ELR (cell line): ENCODE measurements around the gene LAP3.
A peak's percentile ranks its signal among the peaks of the same experiment; 100 is the strongest.
"Not testable (repeated sequence)": the region's sequence is repeated elsewhere in the genome, so short reads cannot be mapped to it uniquely, and the experiment has no call there.

Source experiments
- DNase-seq: peaks from one replicate; pipeline ENCODE4 v3.0.0-alpha.2; 2015; ENCODE audit warnings: low read depth

LAP3 gene

DNA sequence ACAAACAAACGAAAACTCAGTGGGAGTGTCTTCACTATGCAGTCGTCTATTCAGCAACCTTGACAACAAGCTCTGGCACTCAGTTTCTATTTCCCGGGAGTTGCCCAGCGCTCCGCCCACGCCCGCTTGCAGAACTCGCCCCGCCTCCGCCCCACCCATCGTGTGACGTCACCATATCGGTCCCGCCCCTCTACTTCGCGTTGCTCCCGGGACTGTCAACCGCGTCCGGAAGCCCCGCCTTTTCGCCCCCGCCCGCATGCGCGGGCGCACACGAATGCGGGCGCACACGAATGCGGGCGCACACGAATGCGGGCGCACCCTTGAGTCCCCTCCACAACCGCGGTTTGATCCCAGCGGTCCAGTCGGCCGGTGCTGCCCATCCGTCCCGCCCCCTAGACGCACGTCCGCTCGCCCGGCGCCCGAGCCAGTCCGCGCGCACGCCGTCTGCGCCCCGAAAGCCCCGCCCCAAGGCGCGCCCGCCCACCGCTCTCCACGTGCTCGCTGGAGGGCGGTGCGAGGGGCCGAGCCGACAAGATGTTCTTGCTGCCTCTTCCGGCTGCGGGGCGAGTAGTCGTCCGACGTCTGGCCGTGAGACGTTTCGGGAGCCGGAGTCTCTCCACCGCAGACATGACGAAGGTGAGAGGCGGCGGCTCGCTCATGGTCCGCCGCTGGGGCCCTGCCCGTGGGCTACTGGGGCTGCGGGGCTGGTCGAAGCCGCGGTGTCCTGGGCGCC is at the start of gene LAP3:
LAP3 (plus strand) TSS at position 267 of the 733 bp plus-strand sequence; CDS start at position 535, 268 bp downstream.
- DNase-seq = peak; percentile 94

DNA sequence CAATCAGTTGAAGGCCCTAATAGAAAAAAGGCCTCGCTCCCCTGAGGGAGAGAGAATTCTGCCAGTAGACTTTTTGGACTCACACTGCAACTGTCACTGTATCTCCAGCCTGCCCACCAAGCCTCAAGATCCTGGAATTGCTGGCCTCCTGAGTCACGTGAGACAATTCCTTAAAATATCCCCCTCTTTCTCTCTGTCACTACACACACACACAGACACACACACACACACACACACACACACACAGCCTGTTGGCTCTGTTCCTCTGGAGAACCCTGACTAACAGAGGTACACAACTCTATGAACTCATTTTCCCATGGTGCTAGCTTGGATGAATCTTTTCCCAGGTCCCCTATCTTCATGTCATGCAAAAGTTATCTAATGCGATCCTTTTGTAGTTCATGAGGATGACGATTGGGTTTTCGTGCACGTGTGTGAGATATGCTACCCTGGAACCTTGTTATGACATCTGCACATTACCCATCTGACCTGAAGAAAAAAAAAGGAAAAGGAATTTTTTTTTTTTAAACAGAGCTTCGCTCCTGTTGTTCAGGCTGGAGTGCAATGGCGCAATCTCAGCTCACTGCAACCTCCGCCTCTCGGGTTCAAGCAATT is 48.3 kb upstream of the LAP3 start:
- no peak for DNase-seq

GRCh38 chr4:17531538-17532285 is 45.3 kb upstream of the LAP3 start:
- no peak for DNase-seq

GRCh38 chr4:17534705-17535104 is 42.3 kb upstream of the LAP3 start:
- no peak for DNase-seq

DNA sequence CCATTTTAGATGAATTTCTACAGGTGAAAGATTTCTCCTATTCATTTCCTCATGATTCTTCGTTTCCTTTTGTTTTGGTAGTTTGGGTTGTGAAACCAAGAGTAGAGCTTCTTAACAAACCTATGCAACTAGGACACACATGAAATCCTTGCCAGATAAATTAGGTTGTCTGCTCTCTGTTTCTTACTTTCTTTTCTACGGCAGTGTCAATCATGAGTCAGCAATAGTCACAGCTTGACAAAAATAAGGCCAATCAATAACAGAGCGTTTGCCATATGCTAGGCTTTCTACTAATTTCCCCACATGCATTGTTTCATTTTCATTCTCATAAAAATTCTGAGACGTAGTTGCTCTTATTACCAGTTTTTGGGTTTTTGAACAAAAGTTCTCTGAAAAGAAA is 41.8 kb upstream of the LAP3 start:
- DNase-seq = no peak

GRCh38 chr4:17535906-17536305 is 41.1 kb upstream of the LAP3 start:
- no peak for DNase-seq

DNA sequence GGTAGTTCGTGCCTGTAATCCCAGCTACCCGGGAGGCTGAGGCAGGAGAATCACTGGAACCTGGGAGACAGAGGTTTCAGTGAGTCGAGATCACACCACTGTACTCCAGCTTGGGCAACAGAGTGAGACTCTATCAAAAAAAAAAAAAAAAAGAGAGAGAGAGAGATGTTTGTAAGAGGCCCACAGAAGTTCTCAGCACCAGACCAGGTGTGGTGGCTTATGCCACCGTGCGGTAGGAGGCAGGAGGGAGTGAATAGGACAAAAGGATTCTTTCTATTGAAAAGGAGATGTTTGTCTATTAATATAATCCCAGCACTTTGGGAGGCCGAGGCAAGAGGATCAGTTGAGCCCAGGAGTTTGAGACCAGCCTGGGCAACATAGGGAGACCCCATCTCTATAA is 39.9 kb upstream of the LAP3 start:
- DNase-seq = not testable (repeated sequence)

- peak; percentile 45 for DNase-seq
Observed at GRCh38 chr4:17544205-17544604, 32.8 kb upstream of the LAP3 start.

DNA sequence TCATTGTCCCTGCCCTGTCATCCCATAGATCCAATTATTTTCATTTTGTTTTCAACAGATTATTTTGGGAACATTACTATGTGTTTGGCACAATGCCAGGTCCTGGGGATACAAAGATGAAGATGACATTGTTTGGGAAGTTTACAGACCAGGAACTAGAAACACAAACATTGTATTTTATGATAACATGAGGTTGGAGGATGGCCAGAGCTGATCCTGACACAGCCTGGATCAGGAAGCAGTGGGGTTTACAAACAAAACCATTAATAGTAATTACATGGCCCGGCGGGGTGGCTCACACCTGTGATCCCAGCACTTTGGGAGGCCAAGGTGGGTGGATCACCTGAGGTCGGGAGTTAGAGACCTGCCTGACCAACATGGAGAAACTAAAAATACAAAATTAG is 32.2 kb upstream of the LAP3 start:
- no peak for DNase-seq

DNA sequence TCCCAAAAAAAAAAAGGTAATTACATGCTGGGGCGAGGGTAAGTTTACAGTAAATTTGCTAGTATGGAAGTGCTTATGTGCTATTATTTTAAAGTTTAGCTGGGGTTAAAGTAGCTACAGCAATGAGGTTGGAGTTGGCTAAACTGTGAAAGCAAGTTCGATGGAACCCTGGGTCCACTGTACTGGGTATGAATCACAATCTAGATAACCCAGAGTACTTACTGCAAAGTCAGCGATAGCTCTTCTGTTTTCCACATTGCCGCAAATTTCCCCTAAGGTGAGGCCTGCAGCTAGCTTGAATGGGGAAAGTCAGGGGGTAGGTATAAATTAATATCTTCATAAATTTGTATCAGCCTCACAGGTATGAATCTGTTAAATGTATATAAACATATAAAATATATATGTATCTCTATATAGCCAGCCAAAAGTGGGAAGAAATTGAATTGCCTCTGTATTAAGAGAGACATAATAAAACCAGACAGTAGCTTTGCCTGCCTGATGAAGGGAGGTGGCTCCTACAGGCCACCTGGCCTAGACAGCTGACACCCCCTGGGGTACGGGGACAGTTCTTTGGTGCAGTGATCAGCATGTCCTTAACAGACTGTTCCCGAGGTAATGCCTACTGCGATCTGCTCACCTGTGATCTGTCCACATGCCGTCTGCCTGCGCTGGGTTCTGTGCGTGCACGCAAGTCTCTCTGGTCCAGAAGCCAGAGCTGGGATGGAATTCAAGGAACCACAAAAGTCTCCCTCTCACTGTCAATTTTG is 31.4 kb upstream of the LAP3 start:
- no peak for DNase-seq

GRCh38 chr4:17546222-17546621 is 30.8 kb upstream of the LAP3 start:
- DNase-seq = no peak

GRCh38 chr4:17546678-17547077 is 30.3 kb upstream of the LAP3 start:
- DNase-seq = no peak

DNA sequence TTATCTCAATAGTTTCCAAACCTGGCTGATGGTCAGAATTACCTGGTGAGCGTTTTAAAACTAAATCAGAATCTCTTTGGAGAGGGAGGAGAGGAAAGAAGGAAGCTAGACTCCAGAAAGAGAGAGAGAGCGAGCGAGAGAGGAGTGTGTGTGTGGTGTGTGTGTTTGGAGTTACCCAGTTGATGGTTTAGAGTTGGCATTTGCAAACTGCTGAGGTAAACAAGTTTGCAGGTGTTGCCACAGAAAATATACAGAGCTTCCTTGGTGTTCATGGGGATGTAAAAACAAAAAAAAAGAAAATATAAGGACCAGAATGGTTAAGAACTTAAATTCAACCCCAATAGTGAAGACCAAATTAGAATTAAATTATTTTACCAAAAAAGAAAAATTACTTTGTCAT is 26.4 kb upstream of the LAP3 start:
- no peak for DNase-seq

DNA sequence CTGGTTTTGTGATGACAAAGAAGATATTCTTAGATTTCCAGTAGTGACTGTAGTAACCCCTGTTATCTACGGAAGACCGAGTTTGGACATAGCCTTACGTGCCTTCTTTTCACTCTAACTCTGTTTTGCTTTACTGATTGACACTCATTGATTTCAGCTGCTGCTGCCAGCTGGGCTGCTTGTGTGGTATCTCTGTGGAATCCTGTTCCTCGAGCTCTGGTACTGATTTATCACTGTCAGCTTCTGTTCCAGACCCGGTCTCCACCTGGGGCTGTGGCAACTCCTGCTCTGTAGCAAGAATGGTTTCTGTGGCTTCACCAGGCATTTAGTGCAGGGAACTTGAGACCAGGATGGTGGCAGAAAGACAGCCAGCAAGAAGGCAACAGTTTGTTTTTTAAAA is 24.6 kb upstream of the LAP3 start:
- no peak for DNase-seq

DNA sequence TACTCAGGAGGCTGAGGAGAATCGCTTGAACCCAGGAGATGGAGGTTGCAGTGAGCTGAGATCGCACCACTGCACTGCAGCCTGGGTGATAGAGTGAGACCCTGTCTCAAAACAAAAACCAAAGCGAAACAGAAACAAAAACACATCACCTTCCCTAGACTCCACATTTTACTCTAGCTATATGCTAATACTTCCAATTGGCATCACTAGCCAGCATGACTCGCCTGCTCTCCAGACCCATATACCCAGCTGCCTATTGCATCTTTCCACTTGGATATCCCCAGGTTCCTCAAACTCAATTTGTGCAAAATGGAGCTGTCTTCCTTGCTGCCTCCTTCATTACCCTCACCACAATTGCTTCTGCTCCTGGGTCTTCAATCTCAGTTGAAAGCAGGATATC is 22.4 kb upstream of the LAP3 start:
- DNase-seq = no peak

- no peak for DNase-seq
Observed at GRCh38 chr4:17556498-17556897, 20.5 kb upstream of the LAP3 start.

DNA sequence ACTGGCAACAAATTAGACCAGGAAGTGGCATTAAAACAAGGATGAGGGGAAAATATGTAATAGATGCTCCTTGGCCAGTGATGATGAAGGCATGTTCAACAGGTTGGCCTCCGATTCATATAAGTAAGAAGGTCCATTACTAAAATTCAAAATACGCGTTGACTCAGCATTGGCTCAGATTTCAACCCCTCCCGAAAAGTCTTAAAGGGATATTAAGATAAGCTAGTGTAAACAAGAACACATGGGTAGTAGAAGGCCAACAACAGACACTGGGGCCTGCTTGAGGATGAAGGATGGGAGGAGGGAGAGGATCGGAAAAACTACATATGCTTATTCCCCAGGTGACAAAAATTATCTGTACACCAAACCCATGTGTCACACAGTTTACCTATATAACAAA is 19.1 kb upstream of the LAP3 start:
- DNase-seq = no peak

- DNase-seq = no peak
Observed at GRCh38 chr4:17558941-17559708, 17.9 kb upstream of the LAP3 start.

GRCh38 chr4:17559709-17560048 is 17.3 kb upstream of the LAP3 start:
- no peak for DNase-seq

DNA sequence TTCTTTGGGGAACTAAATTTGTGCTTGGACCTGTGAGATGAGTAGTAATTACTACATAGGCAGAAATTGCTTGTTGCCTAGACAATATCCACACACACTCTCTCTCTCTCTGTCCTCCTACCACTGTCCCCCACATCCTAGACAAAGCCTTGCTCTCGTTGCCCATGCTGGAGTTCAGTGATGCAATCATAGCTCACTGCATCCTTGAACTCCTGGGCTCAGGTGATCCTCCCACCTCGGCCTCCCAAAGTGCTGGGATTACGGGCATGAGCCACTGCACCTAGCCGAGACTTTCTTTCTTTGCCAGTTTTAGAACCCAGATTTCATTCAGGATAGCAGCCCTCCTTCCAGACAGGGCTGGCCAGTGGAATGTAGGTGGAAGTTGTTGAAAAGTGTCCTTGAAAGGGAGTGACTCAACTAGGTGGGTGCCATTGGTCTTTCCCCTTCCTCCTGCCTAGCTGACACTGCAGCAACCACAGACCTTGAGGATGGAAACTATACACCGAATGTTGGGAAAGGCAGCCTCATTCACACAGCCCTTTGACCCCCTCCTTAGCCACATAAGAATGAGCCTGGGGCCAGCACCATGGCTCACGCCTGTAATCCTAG is 16.8 kb upstream of the LAP3 start:
- no peak for DNase-seq

DNA sequence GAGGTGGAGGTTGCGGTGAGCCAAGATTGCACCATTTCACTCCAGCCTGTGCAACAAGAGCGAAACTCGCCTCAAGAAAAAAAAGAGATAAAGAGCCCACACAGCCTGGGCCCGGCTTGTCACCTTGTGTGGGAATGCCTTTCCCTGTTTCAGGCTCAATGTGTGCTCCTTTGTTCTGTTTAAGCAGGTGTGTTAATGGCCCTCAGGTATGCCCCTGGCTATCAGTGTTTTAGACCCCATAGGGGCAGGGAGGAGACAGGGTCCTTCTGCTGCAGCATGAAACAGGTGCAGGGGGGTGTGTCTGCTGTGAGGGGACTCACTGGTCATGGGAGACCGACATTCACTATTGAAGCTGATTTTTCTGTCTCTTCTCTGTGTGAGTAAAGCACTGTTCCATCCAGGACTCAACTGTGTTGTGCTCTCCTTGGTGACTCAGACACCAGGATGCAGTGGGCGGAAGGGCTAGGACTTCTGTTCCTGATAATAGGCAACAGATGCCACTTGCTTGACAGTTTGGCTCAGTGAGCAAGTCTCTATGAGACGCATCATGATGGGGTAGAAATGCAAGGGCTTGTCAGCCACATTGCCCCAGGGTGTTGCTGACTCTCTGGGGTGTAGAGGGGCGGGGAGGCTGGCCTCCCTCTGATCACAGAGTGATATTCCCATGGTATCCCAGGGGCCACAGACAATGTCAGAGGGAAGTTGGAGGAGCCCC is 15.6 kb upstream of the LAP3 start:
- DNase-seq = peak; percentile 82
